Lower leg skin (tissue), 4 donors: ENCODE data around the gene MYO9B. TPM values are rescaled to one million over a fixed set of nuclear protein-coding genes. Genes with fewer than 3 reads are reported as not detected.

ENCODE experiments used
- DNase-seq, 2 donors: peaks; one replicate each; pipeline ENCODE4 v3.0.0-alpha.2; 2019; ENCODE audit warnings: low spot score in 2 of 2
- H3K4me3 ChIP-seq: fragments of 200-600 bp; sonication (generic); 2 replicates; pipeline ENCODE4 v1.5.1; 2017; ENCODE audit warnings: mild to moderate bottlenecking, low read depth; ENCODE audit not compliant: poor library complexity, severe bottlenecking
- POLR2A ChIP-seq, 2 donors: fragments of 450-650 bp; IDR thresholded peaks; one replicate each; pipeline ENCODE4 v1.6.1; 2016 to 2017; ENCODE audit warnings: antibody characterized with exemption in 2 of 2, mild to moderate bottlenecking in 1 of 2, moderate library complexity in 1 of 2
- WGBS, 2 donors: methylation state at CpG; one replicate each; pipeline ENCODE4 v1.1.5; 2018; 5-methylcytosine and 5-hydroxymethylcytosine counted together
- intact Hi-C: fragments of 100-400 bp; cut with DNase I; formaldehyde crosslinking; loops from one replicate; pipeline ENCODE4 v1.15.0; 2023; ENCODE audit warnings: low total_unique reads
- total RNA-seq, 4 donors: library from RNA; depleted of rRNA; stranded (reverse); fragments of >200 nt; gene quantifications; one replicate each; pipeline ENCODE4 v1.1.0, GENCODE V29; 2016
- TF ChIP-seq, protein P1 (sequence below), 3 donors: fragments of 450-650 bp; IDR thresholded peaks; one replicate each; pipeline ENCODE4 v1.5.1; 2016; ENCODE audit warnings: antibody characterized with exemption in 3 of 3, mild to moderate bottlenecking in 3 of 3, moderate library complexity in 2 of 3

MYO9B gene
- total RNA-seq, 4 donors from 2014 or later: 29.2 to 63.1 (median 43.5) TPM

DNA sequence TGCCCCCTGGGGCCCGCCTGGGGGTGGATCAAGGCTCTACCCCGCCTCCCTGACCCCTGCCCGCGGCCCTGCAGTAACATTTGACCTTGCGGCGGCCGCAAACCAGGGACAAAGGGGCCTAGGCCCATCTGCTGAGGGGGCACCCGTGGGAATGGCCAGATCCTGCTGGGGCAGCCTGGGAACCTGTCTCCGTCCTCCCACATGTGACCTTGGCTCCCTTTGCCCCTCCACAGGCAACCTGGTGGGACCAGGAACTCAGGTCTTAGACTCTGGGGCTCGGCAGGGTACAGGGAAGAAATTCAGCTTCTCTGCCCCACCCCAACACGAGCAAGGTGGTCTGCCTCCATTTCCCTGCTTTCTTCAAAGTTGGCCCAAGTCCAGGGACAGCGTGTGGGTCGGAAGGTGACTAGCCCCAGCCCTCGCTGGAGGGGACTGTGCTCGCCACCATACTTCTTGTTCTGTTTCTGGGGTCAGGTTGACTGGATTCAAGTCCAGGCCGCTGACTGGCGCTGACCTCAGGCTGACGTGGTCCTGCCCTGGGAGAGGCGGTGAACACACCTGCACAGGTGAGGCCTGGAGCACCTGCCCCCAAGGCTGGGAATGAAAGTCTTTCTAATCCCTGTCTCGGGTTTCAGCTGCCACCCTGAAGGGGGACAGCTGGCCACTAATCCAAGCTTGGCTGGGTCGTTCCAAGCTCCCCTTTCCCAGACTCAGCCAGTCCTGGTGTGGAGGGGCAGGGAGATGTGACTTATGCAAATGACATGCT is 172.6 kb downstream of the MYO9B start:
- no peak for TF ChIP-seq POLR2A (IDR thresholded peaks at IDR 0.05)
- TF ChIP-seq, protein P1, sequence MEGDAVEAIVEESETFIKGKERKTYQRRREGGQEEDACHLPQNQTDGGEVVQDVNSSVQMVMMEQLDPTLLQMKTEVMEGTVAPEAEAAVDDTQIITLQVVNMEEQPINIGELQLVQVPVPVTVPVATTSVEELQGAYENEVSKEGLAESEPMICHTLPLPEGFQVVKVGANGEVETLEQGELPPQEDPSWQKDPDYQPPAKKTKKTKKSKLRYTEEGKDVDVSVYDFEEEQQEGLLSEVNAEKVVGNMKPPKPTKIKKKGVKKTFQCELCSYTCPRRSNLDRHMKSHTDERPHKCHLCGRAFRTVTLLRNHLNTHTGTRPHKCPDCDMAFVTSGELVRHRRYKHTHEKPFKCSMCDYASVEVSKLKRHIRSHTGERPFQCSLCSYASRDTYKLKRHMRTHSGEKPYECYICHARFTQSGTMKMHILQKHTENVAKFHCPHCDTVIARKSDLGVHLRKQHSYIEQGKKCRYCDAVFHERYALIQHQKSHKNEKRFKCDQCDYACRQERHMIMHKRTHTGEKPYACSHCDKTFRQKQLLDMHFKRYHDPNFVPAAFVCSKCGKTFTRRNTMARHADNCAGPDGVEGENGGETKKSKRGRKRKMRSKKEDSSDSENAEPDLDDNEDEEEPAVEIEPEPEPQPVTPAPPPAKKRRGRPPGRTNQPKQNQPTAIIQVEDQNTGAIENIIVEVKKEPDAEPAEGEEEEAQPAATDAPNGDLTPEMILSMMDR (IDR thresholded peaks at IDR 0.05): peak in 1 of 3 donors; percentile 64
- no peak overlapping the region for H3K4me3 ChIP-seq
- intact Hi-C loops: no loop called here
- WGBS, 2 donors: 67 to 68% methylated on average over 14 to 21 of the region's 21 CpGs
- no peak for DNase-seq

DNA sequence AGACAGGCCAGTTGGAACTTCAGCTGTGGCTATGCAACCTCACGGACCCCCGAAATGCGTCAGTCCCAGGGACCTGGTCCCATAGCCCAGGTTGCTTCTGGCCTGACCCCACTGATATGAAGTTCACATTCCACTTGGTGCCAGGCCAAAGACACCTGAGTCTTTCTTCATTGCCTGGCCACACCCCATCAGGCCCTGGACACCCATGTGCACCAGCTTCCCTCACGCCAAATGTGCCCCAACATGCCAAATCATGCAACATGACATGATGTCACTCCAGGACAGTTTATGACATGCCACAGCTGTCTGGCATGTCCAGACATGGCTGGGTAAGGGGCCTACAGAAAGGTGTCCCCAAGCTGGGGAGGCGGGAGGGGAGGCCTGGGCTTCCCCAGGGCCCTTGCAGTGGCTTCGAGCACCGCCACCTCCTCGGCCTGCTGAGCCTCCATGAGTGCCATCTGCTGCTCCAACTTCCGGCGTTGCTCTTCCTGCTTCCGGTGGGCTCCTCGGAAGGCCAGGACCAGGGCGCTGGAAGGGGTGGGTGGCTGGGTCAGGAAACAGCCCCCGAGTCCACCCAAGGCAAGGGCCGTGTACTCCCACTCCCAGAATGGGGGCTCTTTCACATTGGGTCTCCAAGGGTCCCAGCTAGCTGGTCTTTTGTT is 174.4 kb downstream of the MYO9B start:
- TF ChIP-seq, protein P1 (IDR thresholded peaks at IDR 0.05): no peak
- no peak for TF ChIP-seq POLR2A (IDR thresholded peaks at IDR 0.05)
- no peak for DNase-seq
- 80 to 87% methylated on average over 14 to 15 of the region's 15 CpGs for WGBS, 2 donors
- intact Hi-C loops: no loop called here
- H3K4me3 ChIP-seq: no peak overlapping the region

DNA sequence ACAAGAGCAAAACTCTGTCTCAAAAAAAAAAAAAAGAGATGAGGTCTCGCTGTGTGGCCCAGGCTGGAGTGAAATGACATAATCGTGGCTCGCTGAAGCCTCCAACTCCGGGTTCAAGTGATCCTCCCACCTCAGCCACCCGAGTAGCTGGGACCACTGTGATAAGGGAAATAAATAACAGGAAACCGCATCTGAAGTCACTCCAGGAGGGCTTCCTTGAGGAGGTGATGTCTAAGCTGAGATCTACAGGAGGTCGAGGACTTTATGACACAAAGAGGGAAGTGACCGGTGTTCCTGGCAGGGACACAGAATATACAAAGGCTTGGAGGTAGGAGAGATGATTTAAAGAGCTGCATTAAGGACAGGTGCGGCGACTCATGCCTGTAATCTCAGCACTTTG is 179.1 kb downstream of the MYO9B start:
- 85 to 89% methylated on average over 10 of the region's 10 CpGs for WGBS, 2 donors
- DNase-seq: no peak
- intact Hi-C loops: no loop called here
- H3K4me3 ChIP-seq: no peak overlapping the region
- TF ChIP-seq, protein P1 (IDR thresholded peaks at IDR 0.05): no peak
- no peak for TF ChIP-seq POLR2A (IDR thresholded peaks at IDR 0.05)

DNA sequence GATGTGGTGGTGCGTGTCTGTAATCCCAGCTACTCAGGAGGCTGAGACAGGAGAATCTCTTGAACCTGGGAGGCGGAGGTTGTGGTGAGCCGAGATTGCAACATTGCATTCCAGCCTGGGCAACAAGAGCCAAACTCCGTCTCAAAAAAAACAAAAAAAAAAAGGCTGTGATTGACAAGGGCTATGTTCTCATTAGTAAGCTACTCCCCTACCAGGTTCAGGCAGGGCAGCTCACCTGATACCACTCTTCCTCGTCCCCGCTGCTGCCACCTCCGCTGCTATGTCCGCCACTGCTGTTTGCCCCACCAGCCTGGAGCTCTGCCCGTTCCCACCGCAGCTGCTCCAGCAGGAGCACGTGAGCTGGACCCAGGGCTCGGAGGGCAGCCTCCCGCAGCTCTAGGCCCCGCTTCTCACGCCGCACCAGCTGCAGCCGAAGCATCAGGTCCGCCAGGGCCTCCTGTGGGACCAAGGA is 179.6 kb downstream of the MYO9B start:
- H3K4me3 ChIP-seq: no peak overlapping the region
- 70 to 74% methylated on average over 18 of the region's 18 CpGs for WGBS, 2 donors
- intact Hi-C loops: no loop called here
- TF ChIP-seq, protein P1 (IDR thresholded peaks at IDR 0.05): no peak
- no peak for TF ChIP-seq POLR2A (IDR thresholded peaks at IDR 0.05)
- DNase-seq: no peak

DNA sequence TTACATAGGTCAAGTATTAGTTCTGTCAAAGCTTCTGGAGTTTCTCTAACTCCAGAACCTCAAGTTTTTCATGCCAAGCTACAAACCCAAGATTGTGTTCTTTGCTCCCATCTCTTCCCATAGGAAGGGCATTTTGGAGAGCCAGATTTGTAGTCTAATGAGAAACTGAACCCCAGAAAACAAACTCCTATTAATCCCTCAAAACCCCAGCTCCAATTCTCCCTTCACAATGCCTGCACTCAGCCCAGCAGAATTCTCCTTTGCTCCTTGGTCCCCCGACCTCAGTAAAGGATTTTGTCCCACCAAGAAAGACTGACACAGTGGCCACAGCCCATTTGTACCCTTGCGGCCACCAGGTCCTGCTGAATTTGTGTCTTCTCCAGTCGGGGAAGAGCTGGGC is 180.6 kb downstream of the MYO9B start:
- TF ChIP-seq POLR2A (IDR thresholded peaks at IDR 0.05): no peak
- TF ChIP-seq, protein P1 (IDR thresholded peaks at IDR 0.05): no peak
- no peak for DNase-seq
- no peak overlapping the region for H3K4me3 ChIP-seq
- 81 to 85% methylated on average over 3 of the region's 3 CpGs for WGBS, 2 donors
- intact Hi-C loops: no loop called here
